ENCODE results near the gene NRN1. TPM values are rescaled to one million over a fixed set of nuclear protein-coding genes. Genes with fewer than 3 reads are reported as not detected.
A peak's percentile ranks its signal among the peaks of the same experiment; 100 is the strongest.

NRN1 gene
- total RNA-seq, 1 donor from 2014 or later: 13.6 TPM

DNA sequence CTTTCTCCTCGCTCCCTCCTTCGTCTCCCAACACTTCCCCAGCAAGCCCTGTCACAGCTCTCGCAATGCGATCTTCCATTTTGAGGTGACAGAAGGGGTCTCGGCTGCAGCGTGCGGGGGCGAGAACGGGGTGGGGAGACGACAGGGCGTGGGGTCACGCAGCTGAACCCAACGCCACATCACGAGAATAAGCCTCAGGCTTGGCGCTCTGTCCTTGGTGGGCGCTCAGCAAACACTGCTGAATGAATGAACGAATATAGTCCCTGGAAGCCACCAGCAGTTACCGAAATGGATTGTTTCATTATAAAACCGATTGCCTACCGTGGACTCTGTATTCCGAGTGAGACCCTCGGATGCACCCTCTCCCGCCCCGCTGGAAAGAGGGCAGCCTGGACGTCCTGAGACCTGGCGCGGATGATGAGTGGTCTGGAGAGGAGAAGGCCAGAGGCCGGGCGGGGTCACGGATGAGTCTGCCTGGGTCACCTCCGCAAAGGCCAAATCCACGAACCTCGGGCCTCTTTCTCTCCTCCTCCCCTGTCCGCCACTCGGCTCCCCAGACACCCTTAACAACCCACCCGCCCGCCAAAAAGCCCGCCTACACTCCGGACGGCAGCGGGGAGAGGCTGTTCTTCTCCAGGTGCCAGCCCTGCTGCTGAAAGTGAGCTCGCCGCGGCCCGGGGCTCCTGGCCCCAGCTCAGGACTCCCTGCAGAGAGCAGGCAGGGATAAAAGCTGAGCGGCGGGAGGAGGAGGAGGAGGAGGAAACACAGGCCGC is 3.7 kb downstream of the NRN1 start:
- no peaks in the 10 kb centered on the region for H3K36me3 ChIP-seq (ENCODE audit: control insufficient read depth in 3 of 3, insufficient read depth in 3 of 3, low read length in 3 of 3)
- peak overlapping the region in 2 of 3 donors; percentile 57 to 58 for H3K9ac ChIP-seq (ENCODE audit: low read depth in 1 of 3, low read length in 3 of 3)
- peaks cover 31 to 47% (median 47%) of the 10 kb centered on the region in 3 donors for H3K4me1 ChIP-seq (ENCODE audit: control insufficient read depth in 3 of 3, insufficient read depth in 3 of 3, low read length in 3 of 3)
- peak overlapping the region; percentile 49 to 64 (median 58) for H3K4me3 ChIP-seq (ENCODE audit: low read length in 3 of 3)
- H3K27me3 ChIP-seq (ENCODE audit: control insufficient read depth in 3 of 3, insufficient read depth in 3 of 3, low read length in 3 of 3): peaks cover 95 to 99% (median 98%) of the 10 kb centered on the region in 3 donors
- peak overlapping the region; percentile 68 for H3K27ac ChIP-seq (ENCODE audit: low read depth, low read length)
- peaks cover 0 to 6% (median 0%) of the 10 kb centered on the region in 3 donors for H3K9me3 ChIP-seq (ENCODE audit: control insufficient read depth in 3 of 3, low read length in 3 of 3)

DNA sequence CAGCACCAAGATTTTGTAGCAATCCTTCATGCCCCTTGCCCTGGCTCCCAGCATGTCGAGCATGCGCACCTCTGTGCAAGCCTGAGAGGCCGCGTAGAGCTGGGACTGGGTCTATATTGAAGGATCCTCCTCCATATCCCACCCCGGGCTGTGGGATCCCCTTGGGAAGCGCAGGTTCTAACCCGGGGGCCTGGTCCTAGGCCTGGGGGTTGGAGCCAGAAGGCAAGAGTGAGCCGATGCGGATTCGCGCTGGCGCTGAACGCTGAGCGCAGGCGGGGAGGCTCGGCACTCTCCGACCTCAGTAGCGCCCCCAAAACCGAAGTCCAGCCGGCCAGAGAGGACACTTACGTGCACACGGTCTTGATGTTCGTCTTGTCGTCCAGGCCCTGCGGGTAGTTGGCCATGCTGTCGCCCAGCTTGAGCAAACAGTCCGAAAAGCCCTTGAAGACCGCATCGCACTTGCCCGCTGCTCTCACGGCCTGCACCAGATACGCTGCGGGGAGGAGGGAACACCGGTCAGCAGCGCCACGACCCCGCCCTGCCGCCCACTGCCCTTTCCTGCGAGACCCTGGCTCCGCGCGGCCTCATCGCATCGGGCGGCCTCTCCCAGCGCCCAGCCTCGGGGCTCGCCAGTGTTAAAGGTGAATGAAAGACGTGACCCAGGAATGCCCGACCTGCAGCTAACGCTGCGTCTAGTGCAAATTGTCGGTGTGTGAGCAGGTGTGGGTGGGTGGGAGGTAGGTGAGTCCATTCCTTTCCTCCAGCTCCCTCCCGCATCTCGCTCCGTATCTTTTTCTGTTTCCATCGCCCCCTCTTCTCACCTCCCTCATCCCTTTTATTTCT is 4.5 kb downstream of the NRN1 start:
- Histone ChIP-seq H3K4me3 (ENCODE audit: low read length in 3 of 3) (peak overlapping the region; percentile 36 to 58 (median 49)), H3K9me3 (ENCODE audit: control insufficient read depth in 3 of 3, low read length in 3 of 3) (peaks cover 0 to 6% (median 0%) of the 10 kb centered on the region in 3 donors), H3K4me1 (ENCODE audit: control insufficient read depth in 3 of 3, insufficient read depth in 3 of 3, low read length in 3 of 3) (peaks cover 31 to 46% (median 42%) of the 10 kb centered on the region in 3 donors), H3K27ac (ENCODE audit: low read depth, low read length) (peak overlapping the region; percentile 68), H3K27me3 (ENCODE audit: control insufficient read depth in 3 of 3, insufficient read depth in 3 of 3, low read length in 3 of 3) (peaks cover 93 to 99% (median 98%) of the 10 kb centered on the region in 3 donors), H3K36me3 (ENCODE audit: control insufficient read depth in 3 of 3, insufficient read depth in 3 of 3, low read length in 3 of 3) (no peaks in the 10 kb centered on the region), H3K9ac (ENCODE audit: low read depth in 1 of 3, low read length in 3 of 3) (no peak overlapping the region)

DNA sequence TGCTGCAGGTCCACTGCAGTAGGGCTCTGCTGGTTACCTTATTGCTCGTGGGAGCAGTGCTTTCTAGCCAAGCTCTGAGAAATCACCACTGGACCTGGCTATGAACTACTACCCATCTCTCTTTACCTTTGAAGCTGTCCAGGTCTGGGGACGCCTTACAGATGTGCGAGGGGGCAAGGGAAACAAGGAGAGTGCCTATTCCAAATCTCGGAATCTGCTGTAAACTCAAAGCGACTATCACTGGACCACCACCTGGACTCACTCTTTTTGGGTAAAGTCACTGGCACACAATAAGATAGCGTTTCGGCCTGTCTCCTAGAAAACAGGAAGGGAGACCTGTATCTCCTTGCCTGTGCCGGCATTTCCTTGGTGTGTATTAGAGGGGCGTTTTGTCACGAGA is 5.3 kb downstream of the NRN1 start:
- Histone ChIP-seq H3K9ac (ENCODE audit: low read depth in 1 of 3, low read length in 3 of 3) (no peak overlapping the region), H3K27ac (ENCODE audit: low read depth, low read length) (no peak overlapping the region), H3K36me3 (ENCODE audit: control insufficient read depth in 3 of 3, insufficient read depth in 3 of 3, low read length in 3 of 3) (no peaks in the 10 kb centered on the region), H3K9me3 (ENCODE audit: control insufficient read depth in 3 of 3, low read length in 3 of 3) (peaks cover 0 to 6% (median 0%) of the 10 kb centered on the region in 3 donors), H3K4me1 (ENCODE audit: control insufficient read depth in 3 of 3, insufficient read depth in 3 of 3, low read length in 3 of 3) (peaks cover 32 to 44% (median 36%) of the 10 kb centered on the region in 3 donors), H3K27me3 (ENCODE audit: control insufficient read depth in 3 of 3, insufficient read depth in 3 of 3, low read length in 3 of 3) (peaks cover 93 to 97% (median 97%) of the 10 kb centered on the region in 3 donors), H3K4me3 (ENCODE audit: low read length in 3 of 3) (no peak overlapping the region)

DNA sequence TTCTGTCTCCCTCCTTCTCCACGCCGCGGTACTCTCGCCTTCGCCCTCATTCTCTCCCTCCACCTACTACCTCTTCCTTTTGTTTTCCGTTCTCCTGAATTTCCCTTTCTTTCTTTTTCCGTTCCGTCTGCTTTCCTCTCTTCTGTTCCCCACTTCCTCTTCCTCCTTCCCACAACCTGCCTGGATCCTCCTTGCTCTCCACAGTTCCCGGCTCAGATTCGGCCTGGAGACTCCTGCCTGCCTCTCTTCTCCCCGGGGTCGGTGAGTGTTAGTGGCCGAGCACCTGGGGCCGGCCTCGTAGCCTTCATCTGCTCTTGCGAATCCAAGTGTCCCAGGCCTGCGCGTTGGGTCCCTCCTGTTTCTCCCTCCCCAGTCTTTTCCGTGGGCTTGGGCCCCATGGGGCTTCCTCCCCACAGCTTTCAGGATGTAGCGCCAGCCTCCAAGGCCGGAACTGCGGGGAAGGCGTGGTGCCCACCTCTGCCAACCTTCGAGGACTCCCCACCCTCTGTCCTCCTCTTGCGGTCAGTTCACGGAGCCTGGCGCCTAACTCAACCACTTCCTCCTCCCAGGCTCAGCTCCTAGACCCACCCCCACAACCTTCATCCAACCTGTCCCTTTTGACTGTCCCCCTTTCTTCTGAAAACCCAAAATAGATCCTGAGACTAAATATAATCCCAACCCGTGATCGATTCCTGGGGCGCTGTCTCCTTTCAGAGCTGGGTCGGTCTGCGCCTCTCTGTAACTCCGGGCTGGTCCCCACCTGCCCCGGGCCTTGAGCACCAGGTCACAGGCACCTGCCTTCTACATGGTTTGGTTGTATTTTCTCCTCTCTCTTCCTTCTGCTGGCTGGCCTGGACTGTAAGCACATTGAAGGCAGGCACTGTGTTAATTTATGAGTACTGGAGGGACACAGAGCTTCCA is 6.8 kb downstream of the NRN1 start:
- H3K36me3 ChIP-seq (ENCODE audit: control insufficient read depth in 3 of 3, insufficient read depth in 3 of 3, low read length in 3 of 3): no peaks in the 10 kb centered on the region
- H3K27me3 ChIP-seq (ENCODE audit: control insufficient read depth in 3 of 3, insufficient read depth in 3 of 3, low read length in 3 of 3): peaks cover 91 to 97% (median 96%) of the 10 kb centered on the region in 3 donors
- peak overlapping the region; percentile 13 to 35 (median 23) for H3K4me3 ChIP-seq (ENCODE audit: low read length in 3 of 3)
- peaks cover 34 to 48% (median 38%) of the 10 kb centered on the region in 3 donors for H3K4me1 ChIP-seq (ENCODE audit: control insufficient read depth in 3 of 3, insufficient read depth in 3 of 3, low read length in 3 of 3)
- H3K27ac ChIP-seq (ENCODE audit: low read depth, low read length): peak overlapping the region; percentile 63
- peak overlapping the region in 2 of 3 donors; percentile 14 to 64 for H3K9ac ChIP-seq (ENCODE audit: low read depth in 1 of 3, low read length in 3 of 3)
- peaks cover 0 to 6% (median 0%) of the 10 kb centered on the region in 3 donors for H3K9me3 ChIP-seq (ENCODE audit: control insufficient read depth in 3 of 3, low read length in 3 of 3)

DNA sequence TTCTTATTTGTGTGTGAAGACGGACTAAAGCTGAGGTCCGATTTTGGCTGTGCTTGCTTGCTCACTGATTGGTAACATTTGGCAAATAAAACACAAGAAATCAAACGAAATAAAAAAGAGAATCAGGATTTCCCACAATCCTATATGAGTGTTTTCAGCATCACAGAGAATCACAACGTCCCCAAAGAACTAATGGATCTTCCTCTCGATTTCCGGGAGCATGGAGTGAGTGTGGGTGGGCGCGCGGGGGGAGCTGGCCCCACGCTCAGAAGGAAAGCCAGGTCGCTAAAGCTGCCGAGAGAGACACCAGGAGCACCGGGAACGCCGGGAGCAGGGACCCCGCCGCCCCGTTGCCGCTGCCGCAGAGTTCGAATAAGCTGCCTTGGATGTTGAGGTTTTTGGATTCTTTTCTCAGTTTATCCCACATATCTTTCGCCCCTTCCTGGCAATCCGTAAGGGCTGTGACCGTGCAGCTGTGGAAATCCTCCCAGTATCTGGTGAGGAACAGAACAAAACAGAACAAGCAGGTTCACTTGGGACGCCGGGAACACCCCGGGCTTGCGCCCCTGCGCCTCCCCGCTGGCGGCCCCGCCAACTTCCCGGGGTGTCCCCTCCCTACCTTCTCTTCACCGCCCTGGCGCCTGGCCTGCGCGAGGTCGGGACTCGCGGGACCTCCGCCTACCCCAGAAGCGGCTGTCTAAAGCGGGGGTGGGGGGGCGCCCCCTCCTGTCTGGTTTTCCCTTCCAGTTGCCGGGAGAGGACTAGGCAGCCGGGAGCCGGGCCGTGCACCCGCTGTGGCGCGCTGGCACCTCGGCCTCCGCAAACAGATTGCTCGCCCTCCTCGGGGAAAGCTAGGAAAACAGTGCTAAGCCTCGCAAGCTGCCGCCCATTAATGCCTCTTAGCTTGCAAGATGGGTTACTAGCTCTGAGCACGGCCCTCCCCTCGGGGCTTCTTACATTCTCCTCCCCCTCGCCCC is 7.7 kb downstream of the NRN1 start:
- peak overlapping the region; percentile 63 for H3K27ac ChIP-seq (ENCODE audit: low read depth, low read length)
- H3K9me3 ChIP-seq (ENCODE audit: control insufficient read depth in 3 of 3, low read length in 3 of 3): peaks cover 0 to 6% (median 0%) of the 10 kb centered on the region in 3 donors
- H3K36me3 ChIP-seq (ENCODE audit: control insufficient read depth in 3 of 3, insufficient read depth in 3 of 3, low read length in 3 of 3): no peaks in the 10 kb centered on the region
- peak overlapping the region in 2 of 3 donors; percentile 14 to 64 for H3K9ac ChIP-seq (ENCODE audit: low read depth in 1 of 3, low read length in 3 of 3)
- H3K4me1 ChIP-seq (ENCODE audit: control insufficient read depth in 3 of 3, insufficient read depth in 3 of 3, low read length in 3 of 3): peaks cover 29 to 44% (median 31%) of the 10 kb centered on the region in 3 donors
- peaks cover 91 to 97% (median 96%) of the 10 kb centered on the region in 3 donors for H3K27me3 ChIP-seq (ENCODE audit: control insufficient read depth in 3 of 3, insufficient read depth in 3 of 3, low read length in 3 of 3)
- peak overlapping the region; percentile 23 to 56 (median 35) for H3K4me3 ChIP-seq (ENCODE audit: low read length in 3 of 3)

DNA sequence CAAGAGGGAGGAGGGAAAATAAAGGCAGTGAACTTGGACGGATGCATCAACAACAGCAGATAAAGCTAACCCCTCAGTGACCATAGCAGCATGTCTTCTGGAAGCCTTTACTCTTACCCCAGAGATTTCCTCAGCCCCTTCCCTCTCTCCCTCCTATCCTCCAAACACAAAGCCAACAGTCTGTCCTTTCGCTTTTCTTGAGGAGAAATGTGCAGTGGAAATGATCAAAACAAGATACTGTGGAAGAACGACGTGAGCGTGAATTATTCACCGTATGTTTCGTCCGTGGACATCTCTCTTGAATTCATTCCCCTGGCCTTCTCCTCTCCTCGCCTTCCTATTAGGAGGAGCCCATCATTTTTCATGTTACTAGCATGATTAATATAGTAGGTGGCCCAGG is 8.5 kb downstream of the NRN1 start:
- Histone ChIP-seq H3K27ac (ENCODE audit: low read depth, low read length) (peak overlapping the region; percentile 48), H3K27me3 (ENCODE audit: control insufficient read depth in 3 of 3, insufficient read depth in 3 of 3, low read length in 3 of 3) (peaks cover 91 to 96% (median 96%) of the 10 kb centered on the region in 3 donors), H3K9me3 (ENCODE audit: control insufficient read depth in 3 of 3, low read length in 3 of 3) (peaks cover 0 to 6% (median 0%) of the 10 kb centered on the region in 3 donors), H3K36me3 (ENCODE audit: control insufficient read depth in 3 of 3, insufficient read depth in 3 of 3, low read length in 3 of 3) (no peaks in the 10 kb centered on the region), H3K9ac (ENCODE audit: low read depth in 1 of 3, low read length in 3 of 3) (no peak overlapping the region), H3K4me3 (ENCODE audit: low read length in 3 of 3) (no peak overlapping the region), H3K4me1 (ENCODE audit: control insufficient read depth in 3 of 3, insufficient read depth in 3 of 3, low read length in 3 of 3) (peaks cover 25 to 40% (median 27%) of the 10 kb centered on the region in 3 donors)

DNA sequence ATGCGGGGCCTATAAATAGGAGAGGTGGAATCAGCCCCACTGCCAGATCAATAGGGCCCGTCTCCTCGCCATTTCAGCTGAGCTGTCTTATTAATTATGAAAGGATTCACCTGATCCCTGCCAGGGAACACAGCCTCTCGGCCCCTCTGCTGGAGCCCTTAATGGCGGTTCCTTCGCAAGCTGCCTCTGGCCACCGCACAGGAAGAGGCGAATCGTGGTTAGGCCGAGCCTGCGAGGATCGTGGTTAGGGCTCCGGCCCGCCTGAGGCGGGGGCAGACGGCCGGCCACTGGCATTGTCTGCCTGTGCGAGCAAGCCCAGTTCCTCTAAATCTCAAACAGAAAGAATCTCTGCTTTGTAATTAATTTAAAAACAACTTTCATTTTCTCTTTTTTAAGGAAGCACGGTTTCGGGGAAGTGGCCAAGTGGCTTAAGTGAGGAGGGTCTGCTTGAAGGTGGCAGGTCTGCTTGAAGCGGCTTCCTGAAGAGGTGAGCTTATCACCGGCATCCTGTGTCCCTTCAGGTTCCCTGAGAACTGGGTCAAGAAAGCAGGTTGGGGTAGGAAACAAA is 9.2 kb downstream of the NRN1 start:
- H3K9ac ChIP-seq (ENCODE audit: low read depth in 1 of 3, low read length in 3 of 3): peak overlapping the region in 2 of 3 donors; percentile 39 to 62
- H3K27me3 ChIP-seq (ENCODE audit: control insufficient read depth in 3 of 3, insufficient read depth in 3 of 3, low read length in 3 of 3): peaks cover 89 to 96% (median 96%) of the 10 kb centered on the region in 3 donors
- peak overlapping the region; percentile 31 to 60 (median 33) for H3K4me3 ChIP-seq (ENCODE audit: low read length in 3 of 3)
- no peaks in the 10 kb centered on the region for H3K36me3 ChIP-seq (ENCODE audit: control insufficient read depth in 3 of 3, insufficient read depth in 3 of 3, low read length in 3 of 3)
- peak overlapping the region; percentile 64 for H3K27ac ChIP-seq (ENCODE audit: low read depth, low read length)
- H3K9me3 ChIP-seq (ENCODE audit: control insufficient read depth in 3 of 3, low read length in 3 of 3): peaks cover 0 to 4% (median 0%) of the 10 kb centered on the region in 3 donors
- H3K4me1 ChIP-seq (ENCODE audit: control insufficient read depth in 3 of 3, insufficient read depth in 3 of 3, low read length in 3 of 3): peaks cover 17 to 36% (median 25%) of the 10 kb centered on the region in 3 donors

DNA sequence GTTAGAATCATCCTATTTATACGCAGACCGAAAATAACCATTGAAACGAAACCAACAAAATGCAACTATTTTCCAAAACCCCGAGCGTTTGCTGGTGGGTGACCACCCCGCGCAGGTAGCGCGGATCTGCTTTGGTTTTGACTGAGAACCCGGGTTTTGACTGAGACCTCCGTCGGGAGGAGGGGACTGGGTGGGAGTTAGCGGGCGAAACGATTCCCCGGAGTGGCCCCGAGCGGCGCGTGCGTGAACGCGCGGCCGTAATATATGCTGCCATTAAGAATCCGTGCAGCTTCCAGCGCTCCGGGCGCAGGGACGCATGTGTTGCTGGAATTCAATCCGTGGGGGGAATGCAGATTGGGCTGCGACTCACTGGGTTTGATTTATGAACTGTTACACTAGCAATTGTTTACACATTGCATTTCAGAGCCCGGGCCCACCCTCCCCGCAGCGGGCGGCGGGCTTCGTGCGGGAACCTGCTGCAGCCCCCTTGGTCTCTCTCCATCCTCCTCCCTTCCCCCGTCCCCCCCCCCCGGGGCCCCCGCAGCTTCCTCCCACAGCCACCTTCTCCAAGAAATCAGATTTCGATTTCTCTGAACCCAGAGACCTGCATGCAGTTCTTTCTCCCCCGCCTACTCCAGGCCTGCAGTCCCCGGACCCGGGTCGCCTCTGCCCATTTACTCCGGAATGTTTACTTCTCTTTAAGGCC is 9.9 kb downstream of the NRN1 start:
- H3K9ac ChIP-seq (ENCODE audit: low read depth in 1 of 3, low read length in 3 of 3): peak overlapping the region; percentile 12 to 79 (median 58)

More for the DNA sequence above, 9.9 kb downstream of the NRN1 start:
- Histone ChIP-seq H3K4me1 (ENCODE audit: control insufficient read depth in 3 of 3, insufficient read depth in 3 of 3, low read length in 3 of 3) (peaks cover 16 to 36% (median 23%) of the 10 kb centered on the region in 3 donors), H3K36me3 (ENCODE audit: control insufficient read depth in 3 of 3, insufficient read depth in 3 of 3, low read length in 3 of 3) (no peaks in the 10 kb centered on the region), H3K4me3 (ENCODE audit: low read length in 3 of 3) (peak overlapping the region; percentile 74 to 80 (median 76)), H3K27ac (ENCODE audit: low read depth, low read length) (peak overlapping the region; percentile 64), H3K9me3 (ENCODE audit: control insufficient read depth in 3 of 3, low read length in 3 of 3) (no peaks in the 10 kb centered on the region), H3K27me3 (ENCODE audit: control insufficient read depth in 3 of 3, insufficient read depth in 3 of 3, low read length in 3 of 3) (peaks cover 85 to 93% (median 91%) of the 10 kb centered on the region in 3 donors)

Measured in skeletal muscle tissue (tissue), 4 donors.